K562 (cell line): ENCODE measurements around the gene TM4SF20. TPM values are rescaled to one million over a fixed set of nuclear protein-coding genes. Genes with fewer than 3 reads are reported as not detected.

Experiments used
- ATAC-seq: fragments of 200-7000 bp; cut with Tn5 transposase; 3 replicates; pipeline ENCODE4 v1.9.1; 2020; ENCODE audit warnings: moderate library complexity
- BruUV-seq: library from RNA; stranded (reverse); fragments of 400-500 nt; replicated peaks from 2 replicates; lab custom pipeline; 2021; lab: Mats Ljungman, UMichigan
- CTCF ChIA-PET: fragments of 300-600 bp; formaldehyde crosslinking; extraction: SDS; loops from one replicate; lab custom pipeline; 2021; ENCODE audit warnings: low intra/inter-chr PET ratio; lab: Yijun Ruan, JAX
- POLR2A ChIA-PET: fragments of 300-600, 350-650 bp; sonication (Branson Sonifier 250); formaldehyde crosslinking; extraction: SDS; loops from one replicate; lab custom pipeline; 2021; ENCODE audit warnings: antibody characterized with exemption, inconsistent platforms; lab: Yijun Ruan, JAX
- DNase-seq, 4 experiments: peaks; one replicate each; pipeline versions ENCODE4 v3.0.0 to v3.0.0-alpha.2; 2011 to 2018; ENCODE audit warnings: low spot score in 3 of 4, mixed read lengths in 3 of 4; ENCODE audit errors: extremely low read depth in 1 of 4
- FAIRE-seq: peaks from 2 replicates; lab custom pipeline; 2011; peaks lifted over from hg19 to GRCh38; lab: Jason Lieb, UNC
- H2AFZ ChIP-seq: 2 replicates; pipeline ENCODE4 v1.6.0; 2011; ENCODE audit warnings: low read depth, low read length, control low read depth, inconsistent platforms
- H3K27ac ChIP-seq: fragments of 200-600 bp; 3 replicates; pipeline ENCODE4 v1.8.0; 2011; ENCODE audit warnings: low read depth, mild to moderate bottlenecking, control low read depth, inconsistent platforms, low read length, moderate library complexity, mixed read lengths; ENCODE audit errors: extremely low read depth
- H3K27me3 ChIP-seq, 2 experiments: fragments of 300-600 bp in 1 of 2; 2 replicates in 1 of 2; 3 replicates in 1 of 2; pipeline versions ENCODE4 v1.6.0 to v1.8.0; 2011; ENCODE audit warnings: inconsistent platforms in 2 of 2, low read length in 2 of 2, mild to moderate bottlenecking in 1 of 2, mixed read lengths in 1 of 2, moderate library complexity in 1 of 2; ENCODE audit not compliant: control insufficient read depth in 2 of 2, insufficient read depth in 2 of 2
- H3K36me3 ChIP-seq: fragments of 300-600 bp; 3 replicates; pipeline ENCODE4 v1.8.0; 2011; ENCODE audit warnings: mild to moderate bottlenecking, low read length, inconsistent platforms; ENCODE audit not compliant: control insufficient read depth, insufficient read depth
- H3K4me1 ChIP-seq, 2 experiments: fragments of 200-600 bp in 1 of 2; replicated peaks in 1 of 2; 2 replicates in 1 of 2; 3 replicates in 1 of 2; pipeline versions ENCODE4 v1.5.1 to v1.8.0; 2011; ENCODE audit warnings: inconsistent platforms in 2 of 2, low read length in 2 of 2, mild to moderate bottlenecking in 1 of 2, mixed read lengths in 1 of 2, moderate library complexity in 1 of 2; ENCODE audit not compliant: control insufficient read depth in 2 of 2, insufficient read depth in 2 of 2
- H3K4me2 ChIP-seq: 2 replicates; pipeline ENCODE4 v1.6.1; 2011; ENCODE audit warnings: low read length, control low read depth, inconsistent platforms, mixed read lengths; ENCODE audit not compliant: insufficient read depth
- H3K4me3 ChIP-seq: fragments of 200-600 bp; sonication (generic), shearing (Covaris generic); 2 replicates; pipeline ENCODE4 v1.5.1; 2016; ENCODE audit warnings: control low read depth, inconsistent platforms
- H3K79me2 ChIP-seq: fragments of 200-600 bp; 3 replicates; pipeline ENCODE4 v1.8.0; 2011; ENCODE audit warnings: low read length, inconsistent platforms; ENCODE audit not compliant: control insufficient read depth, insufficient read depth
- H3K9ac ChIP-seq, 2 experiments: 2 replicates each; pipeline versions ENCODE4 v1.6.0 to v1.6.1; 2011; ENCODE audit warnings: low read depth in 2 of 2, low read length in 2 of 2, control low read depth in 1 of 2, inconsistent platforms in 1 of 2, mild to moderate bottlenecking in 1 of 2, mixed read lengths in 1 of 2; ENCODE audit not compliant: insufficient read depth in 1 of 2
- H3K9me1 ChIP-seq: one replicate; pipeline ENCODE4 v1.6.0; 2011; ENCODE audit warnings: inconsistent platforms, mild to moderate bottlenecking, low read length, moderate library complexity; ENCODE audit not compliant: control insufficient read depth, insufficient read depth
- H3K9me3 ChIP-seq: replicated peaks from 2 replicates; pipeline ENCODE4 v1.5.1; 2011; ENCODE audit warnings: low read depth, low read length, inconsistent platforms; ENCODE audit not compliant: control insufficient read depth, insufficient read depth
- H4K20me1 ChIP-seq: replicated peaks from 2 replicates; pipeline ENCODE4 v1.6.1; 2011; ENCODE audit warnings: low read length, inconsistent platforms, mixed read lengths; ENCODE audit not compliant: control insufficient read depth, insufficient read depth
- ATF4 ChIP-seq: fragments of 450-650 bp; formaldehyde crosslinking; IDR thresholded peaks from 2 replicates; pipeline ENCODE4 v1.4.0; 2022; ENCODE audit warnings: mild to moderate bottlenecking, moderate library complexity
- BACH1 ChIP-seq: fragments of 200-800 bp; sonication (Bioruptor generic); IDR thresholded peaks from 2 replicates; pipeline ENCODE4 v1.6.1; 2016; ENCODE audit warnings: missing genetic modification characterization, missing compliant biosample characterization
- CHD2 ChIP-seq: IDR thresholded peaks from 2 replicates; pipeline ENCODE4 v1.6.1; 2011; ENCODE audit warnings: low read depth, low read length
- FOXO4 ChIP-seq: fragments of 450-650 bp; formaldehyde crosslinking; IDR thresholded peaks from 2 replicates; pipeline ENCODE4 v1.4.0; 2020; ENCODE audit warnings: mild to moderate bottlenecking, moderate library complexity
- KDM1A ChIP-seq, 2 experiments: fragments of 450-650 bp; IDR thresholded peaks; 2 replicates each; pipeline ENCODE4 v1.6.1; 2016; ENCODE audit warnings: mild to moderate bottlenecking in 2 of 2
- LARP7 ChIP-seq: fragments of 450-650 bp; IDR thresholded peaks from 2 replicates; pipeline ENCODE4 v1.6.1; 2016
- MCM3 ChIP-seq: fragments of 450-650 bp; IDR thresholded peaks from 2 replicates; pipeline ENCODE4 v1.6.1; 2016
- MEF2D ChIP-seq: conservative IDR thresholded peaks from 2 replicates; pipeline ENCODE4 v1.6.1; 2016; ENCODE audit warnings: low read depth, missing genetic modification characterization, missing compliant biosample characterization
- MLLT1 ChIP-seq, 2 experiments: fragments of 450-650 bp; IDR thresholded peaks; 2 replicates each; pipeline ENCODE4 v1.6.1; 2016
- RBM14 ChIP-seq: fragments of 200-400 bp; formaldehyde crosslinking; IDR thresholded peaks from 2 replicates; pipeline ENCODE4 v1.6.1; 2018; ENCODE audit warnings: low read depth, mild to moderate bottlenecking, low read length, moderate library complexity, borderline replicate concordance; ENCODE audit not compliant: insufficient read depth
- SRF ChIP-seq, 2 experiments: fragments of 250-450, 450-650 bp in 1 of 2; sonication (Bioruptor Pico) in 1 of 2; sonication (generic) in 1 of 2; formaldehyde crosslinking; IDR thresholded peaks; 2 replicates each; pipeline versions ENCODE4 v1.5.0 to v1.5.1; 2020 to 2022; ENCODE audit warnings: mild to moderate bottlenecking in 1 of 2, missing genetic modification reagents in 1 of 2
- TBP ChIP-seq: optimal IDR thresholded peaks from 2 replicates; pipeline ENCODE3; 2011; ENCODE audit warnings: low read depth, low read length, improper control_type of control experiment
- ZNF217 ChIP-seq: sonication (generic); formaldehyde crosslinking; IDR thresholded peaks from 2 replicates; pipeline ENCODE4 v1.8.0; 2022; ENCODE audit warnings: mild to moderate bottlenecking, missing genetic modification reagents
- ZNF561 ChIP-seq: fragments of 450-650 bp; formaldehyde crosslinking; conservative IDR thresholded peaks from 2 replicates; pipeline ENCODE4 v1.4.0; 2020; ENCODE audit warnings: mild to moderate bottlenecking, moderate library complexity
- WGBS: fragments of 100-300 bp; shearing (Covaris generic); methylation state at CpG from one replicate; pipeline ENCODE4 v1.1.6; 2016; ENCODE audit warnings: low coverage, mixed read lengths; ENCODE audit not compliant: insufficient coverage; ENCODE audit errors: missing lambda C conversion rate; 5-methylcytosine and 5-hydroxymethylcytosine counted together
- in situ Hi-C: fragments of 300-500 bp; cut with MboI; formaldehyde crosslinking; loops from 4 replicates; pipeline ENCODE4 v1.15.0; 2018; ENCODE audit warnings: inconsistent platforms, mixed read lengths
- intact Hi-C: fragments of 100-400 bp; cut with micrococcal nuclease; formaldehyde crosslinking; loops from 2 replicates; pipeline ENCODE4 v1.14.2; 2022
- polyA plus RNA-seq, 8 experiments: library from polyadenylated mRNA; depleted of rRNA in 4 of 8; stranded (reverse) in 5 of 8; unstranded in 3 of 8; fragments of >200 nt; fragmentation: Nextera tagmentation in 2 of 8; fragmentation: Illumina TruSeq in 1 of 8; extraction: Ambion mirVana in 2 of 8; extraction: Trizol in 1 of 8; gene quantifications; 2 replicates each; pipeline versions ENCODE4 v1.2.1 to v1.2.3, GENCODE V29; 2011 to 2014; ENCODE audit warnings: inconsistent platforms in 1 of 8, missing spikeins in 1 of 8
- total RNA-seq, 7 experiments: library from RNA; depleted of rRNA in 6 of 7; stranded (reverse); fragments of >200 nt in 6 of 7; fragmentation: Illumina TruSeq in 2 of 7; extraction: Trizol in 2 of 7; gene quantifications; 2 replicates each; pipeline versions ENCODE4 v1.2.1 to v1.2.3, GENCODE V29; 2011 to 2021; ENCODE audit warnings: low replicate concordance in 1 of 7
- TF ChIP-seq, protein P1 (sequence below): fragments of 450-650 bp; formaldehyde crosslinking; IDR thresholded peaks from 2 replicates; pipeline ENCODE4 v1.4.0; 2020; ENCODE audit warnings: mild to moderate bottlenecking
- TF ChIP-seq, protein P2 (sequence below): fragments of 250-450 bp; sonication (Bioruptor Pico); IDR thresholded peaks from 2 replicates; pipeline ENCODE4 v1.8.0; 2021; ENCODE audit warnings: mild to moderate bottlenecking, moderate library complexity

TM4SF20 gene
- total and polyA plus RNA-seq, 9 of the 15 experiments (the other 6 are each of a cell fraction or from before 2014, with no cell fraction given): not detected

GRCh38 chr2:227410191-227410590, 31.1 kb upstream of the TM4SF20 start:
- ChIA-PET CTCF (no interaction called here), POLR2A (no interaction called here)
- Histone ChIP-seq H3K9ac (no peak overlapping the region), H2AFZ (no peak overlapping the region), H3K27me3 (no peaks in the 10 kb centered on the region), H3K36me3 (no peaks in the 10 kb centered on the region), H3K9me1 (no peaks in the 10 kb centered on the region), H3K4me2 (no peak overlapping the region), H4K20me1 (no peaks in the 10 kb centered on the region), H3K4me3 (no peak overlapping the region), H3K4me1 (no peaks in the 10 kb centered on the region; a peak in 2 of 5 replicates), H3K9me3 (no peaks in the 10 kb centered on the region), H3K27ac (no peak overlapping the region), H3K79me2 (no peaks in the 10 kb centered on the region)
- TF ChIP-seq MEF2D (tag) (no peak), BACH1 (tag) (no peak), ZNF561 (CRISPR knock-in tag) (no peak), ATF4 (CRISPR knock-in tag) (no peak), RBM14 (no peak), TBP (no peak), FOXO4 (CRISPR knock-in tag) (no peak), SRF (CRISPR knock-in tag; IDR thresholded peaks at IDR 0.05) (no peak), MLLT1 (IDR thresholded peaks at IDR 0.05) (no peak), KDM1A (IDR thresholded peaks at IDR 0.05) (no peak), CHD2 (no peak), LARP7 (no peak), MCM3 (no peak), ZNF217 (CRISPR knock-in tag) (no peak)
- TF ChIP-seq, protein P1, sequence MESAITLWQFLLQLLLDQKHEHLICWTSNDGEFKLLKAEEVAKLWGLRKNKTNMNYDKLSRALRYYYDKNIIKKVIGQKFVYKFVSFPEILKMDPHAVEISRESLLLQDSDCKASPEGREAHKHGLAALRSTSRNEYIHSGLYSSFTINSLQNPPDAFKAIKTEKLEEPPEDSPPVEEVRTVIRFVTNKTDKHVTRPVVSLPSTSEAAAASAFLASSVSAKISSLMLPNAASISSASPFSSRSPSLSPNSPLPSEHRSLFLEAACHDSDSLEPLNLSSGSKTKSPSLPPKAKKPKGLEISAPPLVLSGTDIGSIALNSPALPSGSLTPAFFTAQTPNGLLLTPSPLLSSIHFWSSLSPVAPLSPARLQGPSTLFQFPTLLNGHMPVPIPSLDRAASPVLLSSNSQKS: no peak
- TF ChIP-seq, protein P2, sequence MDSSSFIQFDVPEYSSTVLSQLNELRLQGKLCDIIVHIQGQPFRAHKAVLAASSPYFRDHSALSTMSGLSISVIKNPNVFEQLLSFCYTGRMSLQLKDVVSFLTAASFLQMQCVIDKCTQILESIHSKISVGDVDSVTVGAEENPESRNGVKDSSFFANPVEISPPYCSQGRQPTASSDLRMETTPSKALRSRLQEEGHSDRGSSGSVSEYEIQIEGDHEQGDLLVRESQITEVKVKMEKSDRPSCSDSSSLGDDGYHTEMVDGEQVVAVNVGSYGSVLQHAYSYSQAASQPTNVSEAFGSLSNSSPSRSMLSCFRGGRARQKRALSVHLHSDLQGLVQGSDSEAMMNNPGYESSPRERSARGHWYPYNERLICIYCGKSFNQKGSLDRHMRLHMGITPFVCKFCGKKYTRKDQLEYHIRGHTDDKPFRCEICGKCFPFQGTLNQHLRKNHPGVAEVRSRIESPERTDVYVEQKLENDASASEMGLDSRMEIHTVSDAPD (CRISPR knock-in tag): no peak
- in situ Hi-C loops (loop anchor here (5.0 kb wide), 1 partner anchor 57 kb away; no protein-coding TSS in a partner anchor), intact Hi-C loops (no loop called here)
- no peak for FAIRE-seq
- ATAC-seq: no peak
- no peak for DNase-seq
- BruUV-seq: no TSS peak
- WGBS: 11% methylated on average over 3 of the region's 3 CpGs
